Measurements from ENCODE around the gene PDE4D. TPM values are rescaled to one million over a fixed set of nuclear protein-coding genes. Genes with fewer than 3 reads are reported as not detected.

Gene PDE4D
- total and polyA plus RNA-seq, 10 of the 15 experiments (the other 5 are each of a cell fraction or from before 2014, with no cell fraction given): 0.87 to 4.1 (median 2.2) TPM

DNA sequence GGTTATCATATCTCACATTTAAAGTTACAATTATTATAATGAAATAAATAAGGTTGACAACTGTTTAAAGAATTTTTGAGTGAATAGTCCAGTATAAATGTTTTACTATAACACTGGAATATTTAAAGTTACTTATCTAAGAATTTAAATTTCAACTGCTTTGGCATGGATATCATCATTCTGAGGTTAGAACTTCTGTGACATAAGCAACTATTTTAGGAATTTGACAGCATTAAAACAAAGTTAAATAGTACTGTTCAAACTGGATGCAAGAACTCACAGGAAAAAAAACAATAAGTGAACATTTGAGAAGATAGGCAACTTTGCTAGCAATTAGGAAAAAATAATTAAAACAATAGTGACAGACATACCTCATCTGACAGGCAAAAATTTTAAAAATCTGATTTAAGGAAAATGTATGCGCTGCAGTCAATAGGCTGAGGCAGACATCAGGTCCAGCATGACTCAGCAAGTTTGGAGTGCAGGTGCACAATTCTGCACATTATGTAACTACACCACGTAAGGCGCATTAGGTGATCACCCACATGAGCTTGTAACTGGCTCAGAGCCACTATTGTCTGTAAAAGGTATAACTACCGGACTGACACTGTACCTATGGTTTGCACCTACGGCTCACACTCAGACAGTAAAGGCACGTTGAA lies 180.6 kb downstream of the PDE4D start:
- no peaks in the 10 kb centered on the region; the same call in 2 of the 3 replicates for H3K9me3 ChIP-seq (replicated peaks; ENCODE audit: control insufficient read depth, insufficient read depth, low read length)
- no TSS peak for BruUV-seq (replicated peaks)
- H3K27ac ChIP-seq (ENCODE audit: control insufficient read depth, insufficient read depth): no peak overlapping the region
- no peak for DNase-seq (ENCODE audit: low read depth, low spot score)
- H3K4me3 ChIP-seq: no peak overlapping the region
- 71% methylated on average over 6 of the region's 6 CpGs for WGBS (ENCODE audit: insufficient coverage, insufficient replicate concordance, low lambda C conversion rate, missing lambda C conversion rate)
- no peaks in the 10 kb centered on the region for H4K20me1 ChIP-seq (ENCODE audit: control insufficient read depth, insufficient read depth)
- intact Hi-C loops (cut with micrococcal nuclease; ENCODE audit: unreplicated experiment): no loop called here
- H3K4me2 ChIP-seq (ENCODE audit: control insufficient read depth, insufficient read depth): no peak overlapping the region
- ChIA-PET CTCF (no interaction called here), POLR2A (no interaction called here), SMC1A (ENCODE audit: uncharacterized antibody, unreplicated experiment) (no interaction called here), RAD21 (ENCODE audit: unreplicated experiment) (no interaction called here)
- H3K36me3 ChIP-seq (ENCODE audit: control insufficient read depth in 2 of 2, insufficient read depth in 2 of 2, low read length in 1 of 2): no peaks in the 10 kb centered on the region
- in situ Hi-C loops (cut with MboI): no loop called here
- H3K79me2 ChIP-seq (ENCODE audit: control insufficient read depth, insufficient read depth, low read length): no peaks in the 10 kb centered on the region
- TF ChIP-seq, protein P1, sequence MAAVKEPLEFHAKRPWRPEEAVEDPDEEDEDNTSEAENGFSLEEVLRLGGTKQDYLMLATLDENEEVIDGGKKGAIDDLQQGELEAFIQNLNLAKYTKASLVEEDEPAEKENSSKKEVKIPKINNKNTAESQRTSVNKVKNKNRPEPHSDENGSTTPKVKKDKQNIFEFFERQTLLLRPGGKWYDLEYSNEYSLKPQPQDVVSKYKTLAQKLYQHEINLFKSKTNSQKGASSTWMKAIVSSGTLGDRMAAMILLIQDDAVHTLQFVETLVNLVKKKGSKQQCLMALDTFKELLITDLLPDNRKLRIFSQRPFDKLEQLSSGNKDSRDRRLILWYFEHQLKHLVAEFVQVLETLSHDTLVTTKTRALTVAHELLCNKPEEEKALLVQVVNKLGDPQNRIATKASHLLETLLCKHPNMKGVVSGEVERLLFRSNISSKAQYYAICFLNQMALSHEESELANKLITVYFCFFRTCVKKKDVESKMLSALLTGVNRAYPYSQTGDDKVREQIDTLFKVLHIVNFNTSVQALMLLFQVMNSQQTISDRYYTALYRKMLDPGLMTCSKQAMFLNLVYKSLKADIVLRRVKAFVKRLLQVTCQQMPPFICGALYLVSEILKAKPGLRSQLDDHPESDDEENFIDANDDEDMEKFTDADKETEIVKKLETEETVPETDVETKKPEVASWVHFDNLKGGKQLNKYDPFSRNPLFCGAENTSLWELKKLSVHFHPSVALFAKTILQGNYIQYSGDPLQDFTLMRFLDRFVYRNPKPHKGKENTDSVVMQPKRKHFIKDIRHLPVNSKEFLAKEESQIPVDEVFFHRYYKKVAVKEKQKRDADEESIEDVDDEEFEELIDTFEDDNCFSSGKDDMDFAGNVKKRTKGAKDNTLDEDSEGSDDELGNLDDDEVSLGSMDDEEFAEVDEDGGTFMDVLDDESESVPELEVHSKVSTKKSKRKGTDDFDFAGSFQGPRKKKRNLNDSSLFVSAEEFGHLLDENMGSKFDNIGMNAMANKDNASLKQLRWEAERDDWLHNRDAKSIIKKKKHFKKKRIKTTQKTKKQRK (IDR thresholded peaks at IDR 0.05; ENCODE audit: low read depth, low read length): peak; percentile 80
- TF ChIP-seq SMAD5 (IDR thresholded peaks at IDR 0.05; ENCODE audit: low read depth): no peak
- no peak for TF ChIP-seq CBX3 (IDR thresholded peaks at IDR 0.05; ENCODE audit: borderline replicate concordance, low read depth)
- TF ChIP-seq CBX5 (IDR thresholded peaks at IDR 0.05; ENCODE audit: low read depth): peak; percentile 72; the same call in 1 of the 2 replicates
- 0 out of 2 replicates have a peak, but pooled peaks have one; percentile 10 for TF ChIP-seq YY1 (IDR thresholded peaks at IDR 0.05; ENCODE audit: low read depth, low read length)
- H3K9ac ChIP-seq (ENCODE audit: control insufficient read depth, insufficient read depth, low read length): no peak overlapping the region
- H2AFZ ChIP-seq (ENCODE audit: control insufficient read depth, low read depth, low read length): no peak overlapping the region
- FAIRE-seq: peak; percentile 41
- no peaks in the 10 kb centered on the region for H3K27me3 ChIP-seq (replicated peaks in 1 of 2; ENCODE audit: control insufficient read depth in 2 of 2, insufficient read depth in 2 of 2, low read length in 1 of 2)
- H3K4me1 ChIP-seq (ENCODE audit: control insufficient read depth, insufficient read depth, low read length): no peaks in the 10 kb centered on the region
- no peak for ATAC-seq

Measured in GM12878 (cell line).